HCT116 (cell line): ENCODE results near the gene LPO. TPM values are rescaled to one million over a fixed set of nuclear protein-coding genes. Genes with fewer than 3 reads are reported as not detected.

Experiments used
- ATAC-seq: fragments of 200-7000 bp; cut with Tn5 transposase; 2 replicates; pipeline ENCODE4 v1.9.1; 2020; ENCODE audit warnings: mild to moderate bottlenecking, moderate library complexity
- BruUV-seq: library from RNA; stranded (reverse); fragments of 400-500 nt; replicated peaks from 2 replicates; lab custom pipeline; 2021; lab: Mats Ljungman, UMichigan
- CTCF ChIA-PET: fragments of 300-600 bp; sonication (Branson Sonifier 250); formaldehyde crosslinking; loops from one replicate; lab custom pipeline; 2021; ENCODE audit warnings: antibody characterized with exemption; lab: Charles Lee
- POLR2A ChIA-PET: fragments of 300-600, 350-600 bp; sonication (Branson Sonifier 250); formaldehyde crosslinking; loops from one replicate; lab custom pipeline; 2021; ENCODE audit warnings: antibody characterized with exemption; lab: Charles Lee
- RAD21 ChIA-PET, 2 experiments: fragments of 300-600 bp; sonication (Branson Sonifier 250); formaldehyde crosslinking; loops; one replicate each; lab custom pipeline; 2023; ENCODE audit warnings: low total read pairs in 2 of 2; ENCODE audit not compliant: uncharacterized antibody in 2 of 2, unreplicated experiment in 2 of 2, low non-redundant PET in 1 of 2; lab: Charles Lee
- DNase-seq: peaks from one replicate; pipeline ENCODE4 v3.0.0-alpha.2; 2010; ENCODE audit warnings: low read depth, low spot score
- H2AFZ ChIP-seq: fragments of 200-600 bp; shearing (Covaris generic), sonication (generic); 2 replicates; pipeline ENCODE4 v1.6.1; 2017; ENCODE audit warnings: low read depth, mixed run types, mixed read lengths, antibody characterized with exemption, low read length; ENCODE audit not compliant: poor library complexity, severe bottlenecking
- H3K27ac ChIP-seq: 2 replicates; pipeline ENCODE4 v1.5.1; 2012; ENCODE audit warnings: low read depth, low read length
- H3K27me3 ChIP-seq: fragments of 200-600 bp; sonication (generic); 2 replicates; pipeline ENCODE4 v1.6.1; 2016; ENCODE audit warnings: mixed run types, low read length, mixed read lengths; ENCODE audit not compliant: insufficient read depth
- H3K36me3 ChIP-seq, 2 experiments: fragments of 200-500 bp in 1 of 2; fragments of 200-600 bp in 1 of 2; sonication (Bioruptor generic) in 1 of 2; sonication (generic) in 1 of 2; 2 replicates each; pipeline versions ENCODE4 v1.5.1 to v1.6.1; 2014 to 2016; ENCODE audit warnings: low read length in 2 of 2, inconsistent platforms in 1 of 2, mixed read lengths in 1 of 2, mixed run types in 1 of 2; ENCODE audit not compliant: insufficient read depth in 2 of 2, control insufficient read depth in 1 of 2
- H3K4me1 ChIP-seq, 2 experiments: fragments of 200-600 bp in 1 of 2; sonication (generic) in 1 of 2; 2 replicates each; pipeline versions ENCODE4 v1.5.1 to v1.6.1; 2012 to 2017; ENCODE audit warnings: low read length in 2 of 2, inconsistent platforms in 1 of 2, mild to moderate bottlenecking in 1 of 2, mixed read lengths in 1 of 2, mixed run types in 1 of 2, moderate library complexity in 1 of 2; ENCODE audit not compliant: insufficient read depth in 2 of 2, control insufficient read depth in 1 of 2
- H3K4me2 ChIP-seq: fragments of 200-600 bp; sonication (generic); 2 replicates; pipeline ENCODE4 v1.6.1; 2017; ENCODE audit warnings: mixed run types, low read length, mixed read lengths
- H3K4me3 ChIP-seq, 2 experiments: fragments of 200-600 bp in 1 of 2; sonication (generic) in 1 of 2; replicated peaks in 1 of 2; 2 replicates each; pipeline ENCODE4 v1.5.1; 2011 to 2016; ENCODE audit warnings: low read length in 2 of 2, control low read depth in 1 of 2, low read depth in 1 of 2, mild to moderate bottlenecking in 1 of 2, mixed read lengths in 1 of 2, mixed run types in 1 of 2
- H3K79me2 ChIP-seq: fragments of 200-600 bp; sonication (generic); 2 replicates; pipeline ENCODE4 v1.6.1; 2017; ENCODE audit warnings: mild to moderate bottlenecking, mixed run types, low read length, moderate library complexity, mixed read lengths; ENCODE audit not compliant: insufficient read depth
- H3K9ac ChIP-seq: fragments of 200-600 bp; sonication (generic); 2 replicates; pipeline ENCODE4 v1.6.1; 2016; ENCODE audit warnings: low read length, mixed read lengths
- H3K9me2 ChIP-seq: fragments of 200-600 bp; sonication (generic), shearing (Covaris generic); 2 replicates; pipeline ENCODE4 v1.6.1; 2017; ENCODE audit warnings: mixed run types, mild to moderate bottlenecking, moderate library complexity; ENCODE audit not compliant: insufficient read depth
- H3K9me3 ChIP-seq, 2 experiments: fragments of 200-500 bp in 1 of 2; fragments of 200-600 bp in 1 of 2; sonication (Bioruptor generic) in 1 of 2; sonication (generic) in 1 of 2; 2 replicates each; pipeline ENCODE4 v1.6.1; 2014 to 2017; ENCODE audit warnings: low read length in 2 of 2, mixed read lengths in 2 of 2, inconsistent platforms in 1 of 2, low read depth in 1 of 2, mild to moderate bottlenecking in 1 of 2, mixed run types in 1 of 2, moderate library complexity in 1 of 2; ENCODE audit not compliant: control insufficient read depth in 1 of 2, insufficient read depth in 1 of 2
- H4K20me1 ChIP-seq: fragments of 200-600 bp; sonication (generic), shearing (Covaris generic); 2 replicates; pipeline ENCODE4 v1.6.1; 2017; ENCODE audit warnings: mixed run types, mild to moderate bottlenecking, moderate library complexity; ENCODE audit not compliant: insufficient read depth
- ATF3 ChIP-seq: IDR thresholded peaks from 2 replicates; pipeline ENCODE4 v1.6.1; 2012
- CBX3 ChIP-seq: IDR thresholded peaks from 2 replicates; pipeline ENCODE4 v1.6.1; 2012; ENCODE audit warnings: low read depth
- CTCF ChIP-seq, 3 experiments: fragments of 200-600 bp in 1 of 3; sonication (generic) in 1 of 3; IDR thresholded peaks in 2 of 3; conservative IDR thresholded peaks in 1 of 3; 2 replicates each; pipeline ENCODE4 v1.5.1; 2012 to 2017; ENCODE audit warnings: low read depth in 2 of 3, low read length in 2 of 3, antibody characterized with exemption in 1 of 3, borderline replicate concordance in 1 of 3, control low read depth in 1 of 3, mild to moderate bottlenecking in 1 of 3, mixed read lengths in 1 of 3, mixed run types in 1 of 3, moderate library complexity in 1 of 3; ENCODE audit not compliant: insufficient read depth in 1 of 3
- EGR1 ChIP-seq: IDR thresholded peaks from 2 replicates; pipeline ENCODE4 v1.6.1; 2012; ENCODE audit warnings: low read depth
- ELF1 ChIP-seq: IDR thresholded peaks from 2 replicates; pipeline ENCODE4 v1.6.1; 2012; ENCODE audit warnings: low read depth, borderline replicate concordance
- EZH2 ChIP-seq: fragments of 200-600 bp; sonication (generic); IDR thresholded peaks from 2 replicates; pipeline ENCODE4 v1.6.1; 2017; ENCODE audit warnings: antibody characterized with exemption, mixed run types
- EZH2phosphoT487 ChIP-seq: fragments of 200-600 bp; IDR thresholded peaks from 2 replicates; pipeline ENCODE4 v1.6.1; 2018; ENCODE audit warnings: antibody characterized with exemption, borderline replicate concordance
- FOSL1 ChIP-seq: IDR thresholded peaks from 2 replicates; pipeline ENCODE4 v1.6.1; 2012; ENCODE audit warnings: low read depth
- JUND ChIP-seq: IDR thresholded peaks from 2 replicates; pipeline ENCODE4 v1.6.1; 2012
- MAX ChIP-seq: IDR thresholded peaks from 2 replicates; pipeline ENCODE4 v1.6.1; 2012
- POLR2AphosphoS5 ChIP-seq: IDR thresholded peaks from 2 replicates; pipeline ENCODE4 v1.6.1; 2011; ENCODE audit warnings: mild to moderate bottlenecking, low read depth, low read length, moderate library complexity
- RAD21 ChIP-seq: IDR thresholded peaks from 2 replicates; pipeline ENCODE4 v1.6.1; 2012; ENCODE audit warnings: low read depth, mild to moderate bottlenecking
- REST ChIP-seq: IDR thresholded peaks from 2 replicates; pipeline ENCODE4 v1.6.1; 2012; ENCODE audit warnings: low read depth
- SP1 ChIP-seq: IDR thresholded peaks from 2 replicates; pipeline ENCODE4 v1.6.1; 2012; ENCODE audit warnings: low read depth
- SRF ChIP-seq: IDR thresholded peaks from 2 replicates; pipeline ENCODE4 v1.6.1; 2012; ENCODE audit warnings: low read depth
- TCF7L2 ChIP-seq: IDR thresholded peaks from 2 replicates; pipeline ENCODE4 v1.7.0; 2011; ENCODE audit warnings: borderline replicate concordance, inconsistent platforms; ENCODE audit not compliant: insufficient read depth, insufficient read length; ENCODE audit errors: extremely low read depth
- YY1 ChIP-seq: IDR thresholded peaks from 2 replicates; pipeline ENCODE4 v1.6.1; 2011; ENCODE audit warnings: low read length, low read depth, moderate library complexity, mild to moderate bottlenecking; ENCODE audit not compliant: insufficient replicate concordance; ENCODE audit errors: extremely low read depth
- ZBTB33 ChIP-seq: IDR thresholded peaks from 2 replicates; pipeline ENCODE4 v1.6.1; 2011; ENCODE audit warnings: mild to moderate bottlenecking, low read length, moderate library complexity; ENCODE audit not compliant: insufficient replicate concordance; ENCODE audit errors: extremely low read depth
- ZFX ChIP-seq: fragments of 450-650 bp; IDR thresholded peaks from 2 replicates; pipeline ENCODE4 v1.6.1; 2017
- ZNF274 ChIP-seq: fragments of 200-500 bp; sonication (Bioruptor generic); IDR thresholded peaks from 2 replicates; pipeline ENCODE4 v1.6.1; 2014; ENCODE audit warnings: mild to moderate bottlenecking, low read depth, low read length, inconsistent platforms
- intact Hi-C: fragments of 100-400 bp; cut with micrococcal nuclease; formaldehyde crosslinking; loops from 2 replicates; pipeline ENCODE4 v1.10.0; 2022
- total RNA-seq: library from RNA; stranded (reverse); gene quantifications from one replicate; pipeline ENCODE4 v1.2.1, GENCODE V29; 2021; ENCODE audit not compliant: unreplicated experiment

Gene LPO
- total RNA-seq, 1 experiment from 2014 or later, result not detected

- no peak for DNase-seq
- Histone ChIP-seq H3K4me3 (no peak overlapping the region), H3K27me3 (no peaks in the 10 kb centered on the region), H3K4me2 (no peak overlapping the region), H3K36me3 (no peaks in the 10 kb centered on the region), H4K20me1 (no peaks in the 10 kb centered on the region), H3K4me1 (peaks cover 0 to 7% of the 10 kb centered on the region in 2 experiments; a peak in 1 of 4 replicates), H3K27ac (no peak overlapping the region), H3K9ac (no peak overlapping the region), H2AFZ (no peak overlapping the region), H3K9me2 (no peaks in the 10 kb centered on the region), H3K79me2 (no peaks in the 10 kb centered on the region), H3K9me3 (no peaks in the 10 kb centered on the region)
- no peak for TF ChIP-seq SP1
- no peak for TF ChIP-seq CBX3
- TF ChIP-seq ATF3, result no peak
- TF ChIP-seq ELF1, result no peak
- TF ChIP-seq RAD21, result no peak
- no peak for TF ChIP-seq MAX
- no peak for TF ChIP-seq EZH2phosphoT487
- TF ChIP-seq YY1, result no peak
- no peak for TF ChIP-seq EZH2
- TF ChIP-seq JUND, result no peak
- TF ChIP-seq EGR1, result no peak
- no peak for TF ChIP-seq POLR2AphosphoS5
- TF ChIP-seq CTCF (IDR thresholded peaks at IDR 0.05 in 2 of 3, conservative IDR thresholded peaks at IDR 0.05 in 1 of 3; ENCODE audit: borderline replicate concordance in 1 of 3, insufficient read depth in 1 of 3, low read depth in 2 of 3, low read length in 2 of 3), result no peak
- no peak for TF ChIP-seq ZNF274
- no peak for TF ChIP-seq SRF
- TF ChIP-seq TCF7L2, result no peak
- no peak for TF ChIP-seq ZFX
- TF ChIP-seq FOSL1, result no peak
- no peak for TF ChIP-seq REST
- TF ChIP-seq ZBTB33, result no peak
- intact Hi-C loops, result no loop called here
- ChIA-PET RAD21 (no interaction called here), POLR2A (no interaction called here), CTCF (interaction anchor here (0.9 kb wide), 1 partner anchor 17 kb away, joined by 3 read pairs; no protein-coding TSS in a partner anchor)
- no peak for ATAC-seq
- BruUV-seq, result no TSS peak
Observed at GRCh38 chr17:58271216-58271931, 33.0 kb downstream of the LPO start.
